CD4-positive, CD25-positive, alpha-beta regulatory T cell (primary cell): Measurements from ENCODE around the gene ENDOV. TPM values are rescaled to one million over a fixed set of nuclear protein-coding genes. Genes with fewer than 3 reads are reported as not detected.

Experiments
- ATAC-seq, 2 donors: fragments of 150-1000 bp; cut with Tn5 transposase; one replicate each; pipeline ENCODE4 v1.10.0; 2021; ENCODE audit warnings: low read depth in 2 of 2, moderate number of reproducible peaks in 2 of 2, moderate library complexity in 1 of 2
- DNase-seq, 3 donors: peaks; one replicate each; pipeline versions ENCODE4 v3.0.0 to v3.0.0-alpha.2; 2012 to 2022; ENCODE audit warnings: mixed read lengths in 1 of 3
- H3K27ac ChIP-seq: one replicate; pipeline ENCODE4 v1.7.0; 2013; ENCODE audit warnings: mild to moderate bottlenecking, low read length; ENCODE audit not compliant: insufficient read depth, poor library complexity, severe bottlenecking
- H3K27me3 ChIP-seq: one replicate; pipeline ENCODE4 v1.7.0; 2013; ENCODE audit warnings: low read length; ENCODE audit not compliant: control insufficient read depth, insufficient read depth
- H3K36me3 ChIP-seq: one replicate; pipeline ENCODE4 v1.7.0; 2013; ENCODE audit warnings: mild to moderate bottlenecking, low read length, moderate library complexity; ENCODE audit not compliant: control insufficient read depth, insufficient read depth
- H3K4me1 ChIP-seq: 2 replicates; pipeline ENCODE4 v1.7.0; 2013; ENCODE audit warnings: mild to moderate bottlenecking, low read length; ENCODE audit not compliant: insufficient read depth, control insufficient read depth, poor library complexity, severe bottlenecking
- H3K4me3 ChIP-seq: one replicate; pipeline ENCODE4 v1.7.0; 2013; ENCODE audit warnings: low read depth, mild to moderate bottlenecking, low read length, moderate library complexity
- H3K9me3 ChIP-seq, 2 experiments: 1 replicate in 1 of 2; 2 replicates in 1 of 2; pipeline ENCODE4 v1.7.0; 2013; ENCODE audit warnings: low read length in 2 of 2, mild to moderate bottlenecking in 1 of 2, moderate library complexity in 1 of 2; ENCODE audit not compliant: control insufficient read depth in 2 of 2
- H3K27ac Mint-ChIP-seq, 3 donors: one replicate each; pipeline ENCODE4 v1.8.0; 2020 to 2022; ENCODE audit warnings: mild to moderate bottlenecking in 3 of 3, mixed read lengths in 3 of 3, moderate library complexity in 2 of 3
- H3K27me3 Mint-ChIP-seq: one replicate; pipeline ENCODE4 v1.8.0; 2022; ENCODE audit warnings: mild to moderate bottlenecking, mixed read lengths
- H3K36me3 Mint-ChIP-seq: one replicate; pipeline ENCODE4 v1.8.0; 2020; ENCODE audit warnings: mixed read lengths
- H3K4me1 Mint-ChIP-seq, 4 donors: one replicate each; pipeline ENCODE4 v1.8.0; 2020 to 2022; ENCODE audit warnings: mixed read lengths in 4 of 4, mild to moderate bottlenecking in 1 of 4
- H3K4me3 Mint-ChIP-seq, 4 donors: one replicate each; pipeline ENCODE4 v1.8.0; 2020 to 2022; ENCODE audit warnings: mild to moderate bottlenecking in 4 of 4, mixed read lengths in 4 of 4, moderate library complexity in 3 of 4
- H3K9me3 Mint-ChIP-seq, 7 donors: one replicate each; pipeline ENCODE4 v1.8.0; 2020 to 2022; ENCODE audit warnings: mixed read lengths in 7 of 7, mild to moderate bottlenecking in 3 of 7, moderate library complexity in 2 of 7
- polyA plus RNA-seq, 4 donors: library from polyadenylated mRNA; unstranded; fragments of 300-500 nt; fragmentation: Illumina TruSeq; gene quantifications; one replicate each; pipeline ENCODE4 v1.2.3, GENCODE V29; 2021
- total RNA-seq: library from RNA; stranded (reverse); gene quantifications from one replicate; pipeline ENCODE4 v1.2.3, GENCODE V29; 2022

Gene ENDOV
- total and polyA plus RNA-seq, 5 donors from 2014 or later: 6.7 to 13.1 (median 8.1) TPM

- Mint-ChIP-seq H3K27ac (no peak overlapping the region), H3K4me3 (no peak overlapping the region), H3K36me3 (no peaks in the 10 kb centered on the region), H3K9me3 (peaks cover 0 to 2% (median 0%) of the 10 kb centered on the region in 7 donors), H3K27me3 (peaks cover 54% of the 10 kb centered on the region), H3K4me1 (peaks cover 0 to 5% (median 0%) of the 10 kb centered on the region in 4 donors)
- no peak for ATAC-seq
- no peaks in the 10 kb centered on the region for H3K9me3 ChIP-seq
- no peak for DNase-seq
- H3K27me3 ChIP-seq: peaks cover 12% of the 10 kb centered on the region
- no peak overlapping the region for H3K27ac ChIP-seq
- no peaks in the 10 kb centered on the region for H3K36me3 ChIP-seq
- H3K4me3 ChIP-seq: no peak overlapping the region
- H3K4me1 ChIP-seq: peaks cover 24% of the 10 kb centered on the region
Observed at GRCh38 chr17:80481284-80482057, 66.5 kb downstream of the ENDOV start.

GRCh38 chr17:80482058-80482318 is 67.0 kb downstream of the ENDOV start:
- H3K36me3 ChIP-seq: no peaks in the 10 kb centered on the region
- peaks cover 19% of the 10 kb centered on the region for H3K4me1 ChIP-seq
- no peak for DNase-seq
- no peak overlapping the region for H3K27ac ChIP-seq
- H3K9me3 ChIP-seq: no peaks in the 10 kb centered on the region
- Mint-ChIP-seq H3K36me3 (no peaks in the 10 kb centered on the region), H3K9me3 (peaks cover 0 to 2% (median 0%) of the 10 kb centered on the region in 7 donors), H3K4me3 (no peak overlapping the region), H3K27ac (no peak overlapping the region), H3K4me1 (peaks cover 0 to 5% (median 0%) of the 10 kb centered on the region in 4 donors), H3K27me3 (peaks cover 54% of the 10 kb centered on the region)
- ATAC-seq: no peak
- no peak overlapping the region for H3K4me3 ChIP-seq
- peaks cover 12% of the 10 kb centered on the region for H3K27me3 ChIP-seq

GRCh38 chr17:80482555-80483308 is 67.8 kb downstream of the ENDOV start:
- Mint-ChIP-seq H3K9me3 (peaks cover 0 to 2% (median 0%) of the 10 kb centered on the region in 7 donors), H3K36me3 (no peaks in the 10 kb centered on the region), H3K4me1 (peaks cover 0 to 5% (median 0%) of the 10 kb centered on the region in 4 donors), H3K27ac (no peak overlapping the region), H3K27me3 (peaks cover 54% of the 10 kb centered on the region), H3K4me3 (no peak overlapping the region)
- H3K4me3 ChIP-seq: no peak overlapping the region
- no peaks in the 10 kb centered on the region for H3K36me3 ChIP-seq
- H3K4me1 ChIP-seq: peaks cover 12% of the 10 kb centered on the region
- H3K27me3 ChIP-seq: peaks cover 12% of the 10 kb centered on the region
- ATAC-seq (no peak), DNase-seq (no peak)
- no peaks in the 10 kb centered on the region for H3K9me3 ChIP-seq
- no peak overlapping the region for H3K27ac ChIP-seq

- H3K4me3 Mint-ChIP-seq: no peak overlapping the region
- H3K4me1 ChIP-seq: no peaks in the 10 kb centered on the region
- H3K9me3 Mint-ChIP-seq: peaks cover 0 to 2% (median 0%) of the 10 kb centered on the region in 7 donors
- no peak overlapping the region for H3K4me3 ChIP-seq
- H3K27me3 ChIP-seq: peaks cover 3% of the 10 kb centered on the region
- DNase-seq (no peak), ATAC-seq (peak in 1 of 2 donors; percentile 22)
- no peaks in the 10 kb centered on the region for H3K36me3 Mint-ChIP-seq
- H3K27ac ChIP-seq: no peak overlapping the region
- H3K27me3 Mint-ChIP-seq: peaks cover 33% of the 10 kb centered on the region
- H3K27ac Mint-ChIP-seq: no peak overlapping the region
- no peaks in the 10 kb centered on the region for H3K36me3 ChIP-seq
- H3K4me1 Mint-ChIP-seq: no peaks in the 10 kb centered on the region
- no peaks in the 10 kb centered on the region for H3K9me3 ChIP-seq
Observed at GRCh38 chr17:80485846-80486245, 70.9 kb downstream of the ENDOV start.

- H3K36me3 Mint-ChIP-seq: no peaks in the 10 kb centered on the region
- no peaks in the 10 kb centered on the region for H3K27me3 ChIP-seq
Observed at GRCh38 chr17:80486692-80487091, 71.7 kb downstream of the ENDOV start.

GRCh38 chr17:80487511-80487910 is 72.5 kb downstream of the ENDOV start:
- H3K27ac Mint-ChIP-seq: no peak overlapping the region
- Histone ChIP-seq H3K4me1 (no peaks in the 10 kb centered on the region), H3K4me3 (no peak overlapping the region), H3K9me3 (no peaks in the 10 kb centered on the region), H3K36me3 (no peaks in the 10 kb centered on the region), H3K27me3 (no peaks in the 10 kb centered on the region), H3K27ac (no peak overlapping the region)
- DNase-seq (no peak), ATAC-seq (no peak)
- no peaks in the 10 kb centered on the region for H3K9me3 Mint-ChIP-seq
- H3K27me3 Mint-ChIP-seq: peaks cover 23% of the 10 kb centered on the region
- H3K4me1 Mint-ChIP-seq: no peaks in the 10 kb centered on the region
- H3K36me3 Mint-ChIP-seq: no peaks in the 10 kb centered on the region
- H3K4me3 Mint-ChIP-seq: no peak overlapping the region

More at GRCh38 chr17:80486692-80487091, 71.7 kb downstream of the ENDOV start:
- Mint-ChIP-seq H3K4me1 (no peaks in the 10 kb centered on the region), H3K27ac (no peak overlapping the region), H3K27me3 (peaks cover 28% of the 10 kb centered on the region), H3K9me3 (no peaks in the 10 kb centered on the region), H3K4me3 (no peak overlapping the region)
- no peaks in the 10 kb centered on the region for H3K9me3 ChIP-seq
- H3K4me1 ChIP-seq: no peaks in the 10 kb centered on the region
- ATAC-seq (no peak), DNase-seq (no peak)
- no peaks in the 10 kb centered on the region for H3K36me3 ChIP-seq
- no peak overlapping the region for H3K27ac ChIP-seq
- no peak overlapping the region for H3K4me3 ChIP-seq
